WTC11 (cell line): Measurements from ENCODE around the gene CCDC92. TPM values are rescaled to one million over a fixed set of nuclear protein-coding genes. Genes with fewer than 3 reads are reported as not detected.

Source experiments
- ATAC-seq: fragments of 200-7000 bp; cut with Tn5 transposase; 2 replicates; pipeline ENCODE4 v1.10.0; 2021; ENCODE audit warnings: mild to moderate bottlenecking, moderate library complexity
- CTCF ChIA-PET: fragments of 300-600 bp; sonication (Branson Sonifier 250); formaldehyde crosslinking; loops from one replicate; lab custom pipeline; 2021; ENCODE audit warnings: antibody characterized with exemption; lab: Charles Lee
- POLR2A ChIA-PET: fragments of 350-600 bp; sonication (Branson Sonifier 250); formaldehyde crosslinking; loops from one replicate; lab custom pipeline; 2021; ENCODE audit warnings: antibody characterized with exemption; lab: Charles Lee
- DNase-seq: peaks from one replicate; pipeline ENCODE4 v3.0.0; 2021; ENCODE audit warnings: low spot score
- H3K27ac Mint-ChIP-seq: 2 replicates; pipeline ENCODE4 v1.8.0; 2021; ENCODE audit warnings: mixed read lengths
- H3K27me3 Mint-ChIP-seq: 2 replicates; pipeline ENCODE4 v1.8.0; 2021; ENCODE audit warnings: low read depth, mild to moderate bottlenecking, moderate library complexity, mixed read lengths
- H3K36me3 Mint-ChIP-seq: 2 replicates; pipeline ENCODE4 v1.8.0; 2021; ENCODE audit warnings: mixed read lengths
- H3K4me1 Mint-ChIP-seq: 2 replicates; pipeline ENCODE4 v1.8.0; 2022; ENCODE audit warnings: mixed read lengths
- H3K4me3 Mint-ChIP-seq: 2 replicates; pipeline ENCODE4 v1.8.0; 2021; ENCODE audit warnings: mild to moderate bottlenecking, moderate library complexity, mixed read lengths
- H3K9me3 Mint-ChIP-seq: 2 replicates; pipeline ENCODE4 v1.8.0; 2021; ENCODE audit warnings: mixed read lengths
- ATF1 ChIP-seq: sonication (generic); formaldehyde crosslinking; IDR thresholded peaks from 2 replicates; pipeline ENCODE4 v1.8.1; 2023; ENCODE audit warnings: mild to moderate bottlenecking, moderate library complexity, missing genetic modification reagents
- ATF2 ChIP-seq: sonication (generic); formaldehyde crosslinking; IDR thresholded peaks from 2 replicates; pipeline ENCODE4 v1.8.1; 2022; ENCODE audit warnings: low read depth, missing genetic modification reagents, borderline replicate concordance
- CDX4 ChIP-seq: fragments of 250-450 bp; sonication (Bioruptor Pico); IDR thresholded peaks from 2 replicates; pipeline ENCODE4 v1.9.0; 2021; ENCODE audit warnings: moderate library complexity, mild to moderate bottlenecking, inconsistent platforms, borderline replicate concordance
- CTCF ChIP-seq: fragments of 200-600 bp; IDR thresholded peaks from 2 replicates; pipeline ENCODE4 v1.8.0; 2022; ENCODE audit warnings: antibody characterized with exemption
- ETV6 ChIP-seq: sonication (generic); formaldehyde crosslinking; IDR thresholded peaks from 2 replicates; pipeline ENCODE4 v1.8.1; 2022; ENCODE audit warnings: mild to moderate bottlenecking, missing genetic modification reagents
- FOXP1 ChIP-seq: sonication (generic); formaldehyde crosslinking; IDR thresholded peaks from 2 replicates; pipeline ENCODE4 v1.8.0; 2022; ENCODE audit warnings: missing genetic modification reagents, mild to moderate bottlenecking, moderate library complexity, borderline replicate concordance
- GRHL2 ChIP-seq: fragments of 250-450 bp; sonication (Bioruptor Pico); IDR thresholded peaks from 2 replicates; pipeline ENCODE4 v1.8.0; 2022; ENCODE audit warnings: mild to moderate bottlenecking, moderate library complexity; ENCODE audit not compliant: insufficient replicate concordance, severe bottlenecking
- GTF2I ChIP-seq: fragments of 250-450 bp; sonication (Bioruptor Pico); conservative IDR thresholded peaks from 2 replicates; pipeline ENCODE4 v1.4.0; 2021; ENCODE audit warnings: mild to moderate bottlenecking
- NR1H2 ChIP-seq: sonication (generic); formaldehyde crosslinking; IDR thresholded peaks from 2 replicates; pipeline ENCODE4 v1.9.0; 2021; ENCODE audit warnings: mild to moderate bottlenecking, moderate library complexity, missing genetic modification reagents
- SMAD3 ChIP-seq: sonication (generic); formaldehyde crosslinking; IDR thresholded peaks from 2 replicates; pipeline ENCODE4 v1.8.0; 2022; ENCODE audit warnings: missing genetic modification reagents, mild to moderate bottlenecking, borderline replicate concordance
- TP53 ChIP-seq: sonication (generic); formaldehyde crosslinking; IDR thresholded peaks from 2 replicates; pipeline ENCODE4 v1.8.1; 2023; ENCODE audit warnings: mild to moderate bottlenecking, missing genetic modification reagents
- USF1 ChIP-seq: sonication (generic); formaldehyde crosslinking; IDR thresholded peaks from 2 replicates; pipeline ENCODE4 v1.8.0; 2022; ENCODE audit warnings: mild to moderate bottlenecking, missing genetic modification reagents
- ZBTB21 ChIP-seq: sonication (generic); formaldehyde crosslinking; IDR thresholded peaks from 2 replicates; pipeline ENCODE4 v1.8.1; 2023; ENCODE audit warnings: mild to moderate bottlenecking, missing genetic modification reagents, borderline replicate concordance
- ZNF232 ChIP-seq: sonication (generic); formaldehyde crosslinking; IDR thresholded peaks from 2 replicates; pipeline ENCODE4 v1.8.0; 2022; ENCODE audit warnings: mild to moderate bottlenecking, missing genetic modification reagents
- ZNF263 ChIP-seq: sonication (generic); formaldehyde crosslinking; IDR thresholded peaks from 2 replicates; pipeline ENCODE4 v1.8.1; 2022; ENCODE audit warnings: low read depth, mild to moderate bottlenecking, moderate library complexity, missing genetic modification reagents
- total RNA-seq: library from RNA; stranded (reverse); gene quantifications from 3 replicates; pipeline ENCODE4 v1.2.3, GENCODE V29; 2021
- TF ChIP-seq, protein P1 (sequence below): fragments of 250-450 bp; sonication (Bioruptor Pico); IDR thresholded peaks from 2 replicates; pipeline ENCODE4 v2.1.2; 2022; ENCODE audit warnings: mild to moderate bottlenecking, moderate library complexity
- TF ChIP-seq, protein P2 (sequence below): sonication (generic); formaldehyde crosslinking; IDR thresholded peaks from 2 replicates; pipeline ENCODE4 v1.8.0; 2023; ENCODE audit warnings: mild to moderate bottlenecking, missing genetic modification reagents

CCDC92 gene
- total RNA-seq, 1 experiment from 2014 or later: 2.7 TPM

DNA sequence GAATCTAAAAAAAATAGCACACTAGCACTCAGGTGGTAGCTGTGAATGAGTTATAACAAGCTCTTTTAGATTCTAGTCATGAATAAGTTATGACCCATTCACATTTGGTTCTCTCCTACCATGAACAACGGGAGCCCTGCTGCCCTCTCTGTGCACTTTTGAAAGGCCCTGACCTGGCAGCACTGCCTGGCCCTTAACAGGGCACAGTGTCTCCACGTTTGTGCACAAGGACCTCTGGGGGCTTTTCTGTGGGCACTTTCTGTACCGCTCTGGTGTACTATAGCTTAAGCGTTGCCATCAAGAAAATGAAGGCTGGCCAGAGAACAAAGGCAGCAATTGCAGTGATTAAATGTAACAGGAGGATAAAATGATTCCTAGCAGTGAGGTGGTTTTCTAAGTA lies 21.2 kb downstream of the CCDC92 start:
- TF ChIP-seq ZNF232: no peak
- TF ChIP-seq, protein P1, sequence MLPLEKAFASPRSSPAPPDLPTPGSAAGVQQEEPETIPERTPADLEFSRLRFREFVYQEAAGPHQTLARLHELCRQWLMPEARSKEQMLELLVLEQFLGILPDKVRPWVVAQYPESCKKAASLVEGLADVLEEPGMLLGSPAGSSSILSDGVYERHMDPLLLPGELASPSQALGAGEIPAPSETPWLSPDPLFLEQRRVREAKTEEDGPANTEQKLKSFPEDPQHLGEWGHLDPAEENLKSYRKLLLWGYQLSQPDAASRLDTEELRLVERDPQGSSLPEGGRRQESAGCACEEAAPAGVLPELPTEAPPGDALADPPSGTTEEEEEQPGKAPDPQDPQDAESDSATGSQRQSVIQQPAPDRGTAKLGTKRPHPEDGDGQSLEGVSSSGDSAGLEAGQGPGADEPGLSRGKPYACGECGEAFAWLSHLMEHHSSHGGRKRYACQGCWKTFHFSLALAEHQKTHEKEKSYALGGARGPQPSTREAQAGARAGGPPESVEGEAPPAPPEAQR: no peak
- TF ChIP-seq ETV6 (CRISPR knock-in tag): no peak
- TF ChIP-seq ZBTB21 (CRISPR knock-in tag): no peak
- TF ChIP-seq USF1 (CRISPR knock-in tag): no peak
- TF ChIP-seq NR1H2 (CRISPR knock-in tag): no peak
- no peak for TF ChIP-seq ATF1
- TF ChIP-seq CDX4 (CRISPR knock-in tag): no peak
- TF ChIP-seq GRHL2 (CRISPR knock-in tag): no peak
- no peak for TF ChIP-seq SMAD3 (CRISPR knock-in tag)
- TF ChIP-seq, all 79 proteins: peak for 0
- no peaks in the 10 kb centered on the region for H3K9me3 Mint-ChIP-seq
- H3K27ac Mint-ChIP-seq: no peak overlapping the region
- H3K27me3 Mint-ChIP-seq: peaks cover 48% of the 10 kb centered on the region
- H3K4me3 Mint-ChIP-seq: no peak overlapping the region
- POLR2A ChIA-PET: no interaction called here
- H3K4me1 Mint-ChIP-seq: no peaks in the 10 kb centered on the region
- CTCF ChIA-PET: no interaction called here
- no peak for ATAC-seq
- H3K36me3 Mint-ChIP-seq: no peaks in the 10 kb centered on the region
- DNase-seq: no peak

GRCh38 chr12:123950476-123951349 lies 21.9 kb downstream of the CCDC92 start:
- Mint-ChIP-seq H3K27me3 (peaks cover 42% of the 10 kb centered on the region), H3K4me3 (no peak overlapping the region), H3K4me1 (no peaks in the 10 kb centered on the region), H3K27ac (no peak overlapping the region), H3K36me3 (no peaks in the 10 kb centered on the region), H3K9me3 (no peaks in the 10 kb centered on the region)
- no peak for DNase-seq
- no peak for TF ChIP-seq ZNF263 (CRISPR knock-in tag)
- TF ChIP-seq ATF1: no peak
- TF ChIP-seq, protein P2, sequence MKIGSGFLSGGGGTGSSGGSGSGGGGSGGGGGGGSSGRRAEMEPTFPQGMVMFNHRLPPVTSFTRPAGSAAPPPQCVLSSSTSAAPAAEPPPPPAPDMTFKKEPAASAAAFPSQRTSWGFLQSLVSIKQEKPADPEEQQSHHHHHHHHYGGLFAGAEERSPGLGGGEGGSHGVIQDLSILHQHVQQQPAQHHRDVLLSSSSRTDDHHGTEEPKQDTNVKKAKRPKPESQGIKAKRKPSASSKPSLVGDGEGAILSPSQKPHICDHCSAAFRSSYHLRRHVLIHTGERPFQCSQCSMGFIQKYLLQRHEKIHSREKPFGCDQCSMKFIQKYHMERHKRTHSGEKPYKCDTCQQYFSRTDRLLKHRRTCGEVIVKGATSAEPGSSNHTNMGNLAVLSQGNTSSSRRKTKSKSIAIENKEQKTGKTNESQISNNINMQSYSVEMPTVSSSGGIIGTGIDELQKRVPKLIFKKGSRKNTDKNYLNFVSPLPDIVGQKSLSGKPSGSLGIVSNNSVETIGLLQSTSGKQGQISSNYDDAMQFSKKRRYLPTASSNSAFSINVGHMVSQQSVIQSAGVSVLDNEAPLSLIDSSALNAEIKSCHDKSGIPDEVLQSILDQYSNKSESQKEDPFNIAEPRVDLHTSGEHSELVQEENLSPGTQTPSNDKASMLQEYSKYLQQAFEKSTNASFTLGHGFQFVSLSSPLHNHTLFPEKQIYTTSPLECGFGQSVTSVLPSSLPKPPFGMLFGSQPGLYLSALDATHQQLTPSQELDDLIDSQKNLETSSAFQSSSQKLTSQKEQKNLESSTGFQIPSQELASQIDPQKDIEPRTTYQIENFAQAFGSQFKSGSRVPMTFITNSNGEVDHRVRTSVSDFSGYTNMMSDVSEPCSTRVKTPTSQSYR (CRISPR knock-in tag): no peak
- TF ChIP-seq TP53 (CRISPR knock-in tag): no peak
- TF ChIP-seq CTCF: no peak
- TF ChIP-seq GTF2I (CRISPR knock-in tag): no peak
- no peak for TF ChIP-seq ATF2 (CRISPR knock-in tag)
- no peak for TF ChIP-seq FOXP1 (CRISPR knock-in tag)
- no peak for ATAC-seq
- CTCF ChIA-PET: interaction anchor here (0.5 kb wide), 1 partner anchor 52 kb away, joined by 4 read pairs; no protein-coding TSS in a partner anchor
- POLR2A ChIA-PET: no interaction called here
